Nucleus accumbens (tissue), 56 donors: Measurements from ENCODE around the gene DNAJC4.
"Not testable (repeated sequence)": the region's sequence is repeated elsewhere in the genome, so short reads cannot be mapped to it uniquely, and the experiment has no call there.

Source experiments
- DNase-seq, 56 donors: peaks; one replicate each; lab custom pipeline; 2025; lab: John Stamatoyannopoulos, UW

DNAJC4 gene

GRCh38 chr11:64241491-64242374 lies 11.4 kb downstream of the DNAJC4 start:
- peak in 3 of 56 donors; percentile 50 to 51 (median 50) for DNase-seq

GRCh38 chr11:64243236-64243854 lies 13.0 kb downstream of the DNAJC4 start:
- no peak for DNase-seq

GRCh38 chr11:64244107-64244506 lies 13.8 kb downstream of the DNAJC4 start:
- no peak for DNase-seq

DNA sequence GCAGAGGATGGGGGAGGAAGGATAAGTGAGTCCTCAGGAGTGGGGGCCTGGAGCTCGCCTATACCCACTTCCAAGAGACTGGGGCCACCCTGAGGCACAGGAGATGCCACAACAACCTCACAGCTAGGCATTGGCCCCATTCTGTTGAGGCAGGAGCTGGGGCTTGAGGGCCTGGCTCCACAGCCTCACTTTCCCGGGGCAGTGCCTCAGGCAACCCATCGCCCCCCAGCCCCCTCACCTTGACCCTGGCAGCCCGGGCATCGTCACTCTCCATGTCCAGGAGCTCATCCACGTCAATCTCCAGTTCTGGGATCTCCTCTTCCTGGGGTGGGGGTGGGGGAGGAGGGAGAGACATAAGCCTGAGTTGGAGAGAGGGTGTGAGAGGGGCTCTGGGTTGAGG lies 14.6 kb downstream of the DNAJC4 start:
- no peak for DNase-seq

DNA sequence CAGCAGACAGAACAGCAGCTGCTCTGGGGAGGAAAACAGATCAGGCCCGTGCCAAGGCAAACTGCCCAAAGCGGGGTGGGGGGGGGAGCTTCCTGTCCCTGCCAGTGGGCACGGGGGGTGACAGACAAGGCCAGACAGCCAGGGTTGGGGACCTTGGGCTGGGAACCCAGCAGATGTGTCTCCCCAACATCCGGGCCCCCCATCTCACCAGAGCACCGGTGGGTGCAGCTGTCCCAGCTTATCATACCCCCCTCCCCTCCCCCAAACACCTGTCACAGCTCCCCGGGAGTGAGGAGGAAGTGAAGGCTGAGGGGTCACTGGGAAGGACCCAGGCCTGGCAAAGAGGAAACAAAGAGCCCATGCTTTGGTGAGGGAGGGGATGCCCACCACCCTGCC lies 15.1 kb downstream of the DNAJC4 start:
- peak in 33 of 56 donors; percentile 14 to 64 (median 33) for DNase-seq

DNA sequence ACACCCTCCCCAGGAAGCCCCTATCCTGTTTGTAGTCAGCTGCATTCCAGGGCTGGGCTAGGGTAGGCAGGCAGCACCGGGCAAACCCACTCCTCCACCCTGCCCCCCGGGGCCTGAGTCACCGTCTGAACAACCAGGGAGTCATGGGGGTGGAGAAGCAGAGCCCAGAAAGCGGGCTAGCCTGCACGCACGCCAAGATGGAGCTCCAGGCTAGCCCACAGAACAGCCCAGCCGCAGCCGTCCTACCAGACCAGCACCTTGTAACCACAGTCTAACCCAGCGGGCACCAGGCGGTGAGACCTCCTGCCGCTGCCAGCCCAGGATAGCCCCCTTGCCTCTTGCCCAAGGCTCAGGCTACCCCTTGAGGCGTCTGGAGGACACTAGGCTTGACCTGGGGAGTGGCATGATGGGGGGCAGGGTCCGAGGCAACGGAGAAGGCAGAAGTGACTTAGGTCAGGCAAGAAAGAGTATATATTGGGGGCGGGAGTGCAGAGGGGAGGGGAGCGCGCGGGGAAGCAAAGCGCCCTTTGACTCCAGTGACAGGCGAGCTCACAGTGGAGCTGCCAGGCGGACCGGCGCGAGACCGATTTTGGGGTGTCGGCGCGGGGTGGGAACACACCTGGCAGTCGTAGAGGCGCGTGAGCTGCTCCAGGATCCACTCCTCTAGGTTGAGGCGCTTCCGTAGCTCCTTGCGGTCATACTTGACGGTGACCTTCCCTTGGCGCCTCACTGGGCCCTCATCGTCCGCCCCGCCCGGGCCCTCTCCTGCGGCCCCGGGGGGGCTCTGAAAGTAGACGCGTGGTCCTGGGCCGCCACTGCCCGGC lies 15.7 kb downstream of the DNAJC4 start:
- DNase-seq: peak in 17 of 56 donors; percentile 18 to 79 (median 30)

GRCh38 chr11:64246621-64246870 lies 16.2 kb downstream of the DNAJC4 start:
- DNase-seq: not testable (repeated sequence)

GRCh38 chr11:64246871-64247728 lies 16.8 kb downstream of the DNAJC4 start, which contains the start of gene PPP1R14B:
TSS of gene PPP1R14B (minus strand) at chr11:64246943. CDS start at chr11:64246673, 270 bp downstream.
- DNase-seq: peak in 53 of 56 donors; percentile 39 to 91 (median 73)

DNA sequence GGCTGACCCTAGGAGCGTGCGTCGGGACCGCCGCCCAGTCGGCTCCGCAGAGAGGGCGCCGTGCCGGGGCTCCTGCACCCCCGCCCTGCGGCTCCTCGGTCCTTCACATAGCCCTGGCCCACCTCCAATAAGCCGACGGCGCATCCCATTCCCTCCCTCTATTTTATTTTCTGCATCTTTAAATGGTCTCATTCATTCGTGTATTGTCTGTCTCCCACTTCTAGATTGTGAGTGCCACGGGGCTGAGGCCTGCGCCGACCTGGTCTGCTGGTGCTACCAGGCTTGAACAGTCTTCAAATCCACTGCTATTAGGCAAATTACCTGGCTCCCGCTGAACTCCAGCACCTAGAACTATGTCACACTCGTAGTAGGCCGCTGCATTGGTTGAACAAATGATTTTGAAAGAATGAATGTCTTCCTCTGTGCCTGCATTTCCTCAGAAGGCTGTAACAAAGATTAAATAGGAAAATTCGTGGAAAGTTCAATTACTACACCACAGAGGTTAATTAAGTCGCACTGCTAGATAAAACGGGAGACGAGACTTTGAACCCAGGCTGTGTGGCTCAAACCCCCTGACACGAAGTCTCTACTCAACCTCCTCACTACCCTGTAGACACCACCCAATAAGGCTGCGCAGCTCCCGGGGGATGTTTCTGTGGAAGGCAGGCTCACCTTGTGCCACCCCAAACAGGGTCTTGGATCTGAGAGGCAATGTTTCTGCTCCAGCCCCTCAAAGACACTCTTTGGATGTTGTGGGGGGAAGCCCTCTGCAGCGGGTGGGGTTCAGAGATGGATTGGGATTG lies 17.6 kb downstream of the DNAJC4 start:
- DNase-seq: peak in 2 of 56 donors; percentile 54 to 57

DNA sequence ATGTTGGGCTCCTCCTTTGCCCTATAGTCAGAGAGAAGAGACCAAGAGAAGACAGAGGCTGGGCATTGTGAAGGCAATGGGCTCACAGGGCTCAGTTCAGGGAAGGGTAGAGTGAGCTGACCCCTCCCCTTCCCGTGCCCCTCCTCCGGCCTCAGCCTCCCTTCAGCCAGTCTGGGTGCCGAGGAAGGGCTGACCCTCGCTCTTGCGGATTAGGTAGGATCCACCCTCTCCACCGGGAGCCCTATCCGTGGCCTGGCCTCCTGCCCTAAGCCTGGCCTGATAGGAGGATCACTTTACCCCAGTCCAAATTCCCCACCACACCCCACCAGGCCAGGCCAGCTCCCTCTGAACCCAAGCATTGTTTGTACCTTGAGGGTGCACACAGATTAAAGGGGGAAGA lies 18.2 kb downstream of the DNAJC4 start:
- no peak for DNase-seq

GRCh38 chr11:64249038-64249437 lies 18.7 kb downstream of the DNAJC4 start:
- no peak for DNase-seq

- no peak for DNase-seq
Measured at GRCh38 chr11:64249563-64250414, 19.4 kb downstream of the DNAJC4 start.

DNA sequence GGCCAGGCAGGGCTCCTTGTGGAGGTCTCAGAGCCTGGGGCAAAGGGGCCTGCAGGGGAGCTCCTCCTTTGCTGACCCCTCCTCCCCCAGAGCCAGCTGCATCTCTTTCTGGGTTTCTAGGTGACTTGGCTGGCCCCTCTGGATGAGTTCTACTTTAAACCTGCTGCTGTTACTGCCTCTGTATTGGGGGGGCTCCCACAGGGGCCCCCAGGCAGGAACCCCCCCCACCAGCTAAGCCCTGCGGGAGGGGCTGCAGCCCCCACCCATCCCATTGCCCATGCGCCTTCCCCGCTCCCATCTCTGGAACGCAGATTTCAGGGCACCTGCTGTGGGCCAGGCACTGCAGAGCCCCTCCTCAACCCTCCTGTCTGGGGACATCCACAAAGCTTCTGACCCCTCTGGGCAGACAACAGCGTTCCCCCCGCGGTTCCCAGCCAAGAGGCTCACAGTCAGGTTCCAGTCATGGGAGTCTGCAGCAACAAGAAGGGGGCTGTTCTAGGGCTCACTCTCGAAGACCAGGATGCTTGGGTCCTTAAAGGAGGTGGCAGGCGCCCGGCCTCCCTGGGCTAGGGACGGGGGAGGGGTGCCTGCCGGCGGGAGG lies 20.2 kb downstream of the DNAJC4 start:
- no peak for DNase-seq

DNA sequence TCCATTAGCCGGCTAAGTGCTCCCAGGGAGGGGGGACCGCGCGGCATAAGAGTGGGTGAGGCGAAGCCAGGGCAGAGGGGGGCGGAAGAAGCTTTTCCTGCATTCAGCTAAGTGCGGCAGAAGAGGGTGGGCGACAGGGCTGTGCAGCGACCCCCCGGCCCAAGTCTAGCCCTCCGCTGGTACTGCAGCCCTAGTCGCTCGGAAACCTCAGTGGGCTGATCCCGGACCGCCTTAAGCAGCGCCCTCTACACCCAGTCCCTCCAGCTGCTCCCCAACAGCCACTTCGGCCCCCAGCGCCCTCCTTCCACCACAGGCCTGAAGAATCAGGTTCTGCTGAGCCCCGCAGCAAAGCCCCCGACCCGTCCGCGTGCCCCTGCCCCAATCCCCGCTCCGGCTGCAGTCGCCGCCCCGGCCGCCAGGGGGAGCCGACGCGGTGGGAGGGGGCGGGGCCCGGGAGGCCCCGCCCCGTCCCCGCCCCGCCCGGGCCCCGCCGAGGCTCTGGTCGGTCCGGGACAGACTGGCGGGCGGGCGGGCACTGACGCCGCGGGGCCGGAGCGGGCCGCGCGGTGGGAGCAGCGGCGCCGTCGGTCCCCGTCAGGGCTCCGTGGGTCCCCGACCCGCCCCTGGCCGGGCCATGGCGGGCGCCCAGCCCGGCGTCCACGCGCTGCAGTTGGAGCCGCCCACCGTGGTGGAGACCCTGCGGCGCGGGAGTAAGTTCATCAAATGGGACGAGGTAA lies 20.8 kb downstream of the DNAJC4 start, which contains the start of gene PLCB3:
Gene PLCB3, plus strand, starts transcription at position 515 of the 737 bp plus-strand sequence. Its CDS starts 120 bp downstream, at position 635.
- peak in 30 of 56 donors; percentile 17 to 82 (median 30) for DNase-seq

GRCh38 chr11:64251753-64252002 lies 21.3 kb downstream of the DNAJC4 start:
- DNase-seq: no peak

DNA sequence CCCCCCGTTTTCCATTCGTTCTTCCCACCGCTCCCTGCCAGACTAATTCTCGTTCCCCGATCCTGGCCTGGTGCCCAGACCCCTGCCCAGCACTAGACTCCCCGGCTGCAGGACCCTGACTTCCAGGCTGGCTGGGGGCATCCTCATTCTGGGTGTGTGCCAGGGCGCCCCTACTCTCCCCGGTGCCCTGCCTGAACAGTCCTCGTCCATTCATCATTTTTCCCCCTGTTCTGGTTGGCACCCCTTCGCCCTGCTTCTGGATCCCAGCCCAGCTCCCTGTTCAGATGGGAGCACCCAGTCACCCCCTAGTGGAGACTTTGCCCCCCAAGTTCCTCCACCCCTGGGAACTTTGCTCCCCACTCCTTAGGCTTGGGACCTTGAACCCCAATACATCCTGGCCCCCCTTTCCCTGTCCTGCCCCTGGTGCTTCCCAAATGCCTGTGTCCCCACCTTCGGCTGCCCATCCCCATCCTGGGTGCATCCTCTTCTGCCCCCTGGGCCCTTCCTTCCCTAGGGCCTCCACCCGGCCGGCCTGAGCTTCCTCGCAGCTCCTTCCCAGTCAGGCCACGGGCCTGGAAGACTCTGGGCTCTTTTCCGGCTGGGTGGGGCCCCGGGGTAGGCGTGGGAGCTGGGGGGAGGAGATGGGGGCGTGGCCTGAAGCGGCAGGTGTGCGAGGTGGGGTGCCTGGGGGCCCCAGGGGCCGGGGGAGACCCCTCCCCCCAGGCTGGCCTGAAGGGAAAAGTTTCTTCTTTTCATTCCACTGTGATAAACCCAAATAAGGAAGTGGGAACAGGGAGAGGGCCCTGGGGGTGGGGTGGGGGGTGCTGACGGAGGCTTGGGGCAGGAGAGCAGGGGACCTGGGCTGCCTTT lies 21.9 kb downstream of the DNAJC4 start:
- DNase-seq: peak in 4 of 56 donors; percentile 21 to 26 (median 24)
